ENCODE data around the gene ZNF219.

The ZNF219 gene

DNA sequence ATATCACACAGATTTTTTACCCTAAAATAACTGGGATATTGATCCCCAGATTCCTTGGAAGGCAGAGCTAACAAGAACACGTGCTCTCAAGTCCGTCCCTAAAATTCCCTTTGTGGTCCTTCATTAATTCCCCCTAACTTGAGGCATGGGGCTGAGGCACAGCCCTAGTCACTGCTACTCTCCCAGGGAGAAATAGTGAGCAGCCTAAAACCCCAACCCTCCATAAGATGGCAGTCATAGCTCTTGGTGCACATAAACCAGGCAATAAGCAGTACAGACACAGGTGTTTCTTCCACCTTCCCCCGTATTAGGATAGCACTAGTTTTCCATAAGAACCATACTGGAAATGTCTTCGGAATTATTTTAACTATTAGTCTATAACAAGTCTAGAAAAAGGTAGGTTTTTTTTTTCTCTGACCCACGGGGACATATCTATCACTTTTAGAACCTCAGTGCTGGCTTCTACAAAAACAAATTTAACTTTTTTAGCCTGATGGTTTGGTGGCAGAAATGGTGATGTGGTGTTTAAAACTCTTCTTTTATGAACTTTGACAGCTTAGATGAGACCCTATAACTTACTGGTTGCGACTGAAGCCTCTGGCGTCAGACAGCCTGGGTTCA, 31.5 kb downstream of the ZNF219 start:
- DNase-seq, result no peak

DNA sequence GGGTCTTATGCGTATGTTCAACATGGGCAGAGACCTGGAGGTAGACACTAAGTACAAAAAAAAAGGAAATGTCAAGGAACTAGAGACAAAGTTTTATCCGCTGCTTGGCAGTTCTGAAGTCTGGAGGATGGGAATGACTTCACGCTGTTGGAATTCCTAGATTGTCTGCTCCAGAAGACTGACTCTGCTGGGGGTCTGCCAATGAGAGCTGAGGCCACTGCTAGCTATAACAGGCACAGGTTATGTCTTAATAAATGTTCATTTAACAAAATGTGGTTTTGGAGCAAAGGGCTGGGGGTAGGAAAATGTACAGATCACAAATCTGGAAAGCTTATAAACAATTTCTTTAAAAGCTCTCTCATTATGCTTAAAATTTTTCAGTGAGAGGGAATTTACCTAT, 35.0 kb downstream of the ZNF219 start:
- DNase-seq, result no peak

DNA sequence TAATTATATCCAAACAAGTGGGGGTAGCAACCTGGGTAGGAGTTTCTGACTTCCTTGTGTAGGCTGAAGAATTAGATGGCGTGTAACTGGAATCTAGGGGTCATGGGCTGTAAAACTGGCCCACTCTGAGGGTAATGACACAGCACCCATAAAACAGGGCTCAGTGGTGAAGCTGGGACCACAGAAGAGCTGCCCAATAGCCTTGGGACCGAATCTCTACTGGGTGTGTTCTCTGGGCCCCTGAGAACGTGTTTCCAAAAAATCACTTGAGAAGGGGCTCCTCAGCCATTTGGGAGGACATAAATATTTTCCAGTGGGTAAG, 37.1 kb downstream of the ZNF219 start:
- no peak for DNase-seq

- DNase-seq, result no peak
Observed at GRCh38 chr14:21060614-21061346, 37.7 kb downstream of the ZNF219 start.

DNA sequence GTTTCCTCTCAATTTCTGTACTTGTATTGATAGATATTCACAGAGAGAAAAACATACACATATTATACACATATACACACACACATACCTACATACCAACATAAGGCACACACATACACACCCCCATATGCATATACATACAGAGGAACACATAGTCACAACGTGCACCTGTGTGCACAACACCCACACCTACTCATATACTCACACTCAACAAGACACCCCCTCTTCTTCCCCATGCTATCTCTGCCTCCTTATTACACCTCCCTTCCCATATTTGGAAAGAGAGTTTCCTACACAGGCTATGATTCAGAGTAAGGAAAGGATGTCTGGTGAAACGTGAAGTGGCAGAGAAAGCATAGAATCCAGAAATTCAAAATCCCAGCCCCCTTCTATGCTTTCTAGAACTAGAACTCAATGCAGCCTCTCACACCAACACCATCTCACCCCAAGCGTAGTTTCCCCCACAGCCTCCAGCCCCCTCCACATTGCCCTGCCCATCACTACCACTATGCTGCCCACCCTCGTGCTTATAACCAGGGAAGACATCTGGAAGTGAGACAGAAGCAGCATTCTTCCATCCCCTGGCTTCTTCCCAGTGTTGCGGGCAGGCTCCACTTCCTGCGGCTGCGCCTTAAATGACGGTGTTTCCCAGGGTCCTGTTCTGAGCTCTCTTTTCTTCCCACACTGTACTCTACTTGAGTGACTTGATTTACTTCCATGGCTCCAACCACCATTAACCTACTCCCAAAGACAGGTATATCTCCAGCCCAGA, 38.4 kb downstream of the ZNF219 start:
- DNase-seq, result no peak

DNA sequence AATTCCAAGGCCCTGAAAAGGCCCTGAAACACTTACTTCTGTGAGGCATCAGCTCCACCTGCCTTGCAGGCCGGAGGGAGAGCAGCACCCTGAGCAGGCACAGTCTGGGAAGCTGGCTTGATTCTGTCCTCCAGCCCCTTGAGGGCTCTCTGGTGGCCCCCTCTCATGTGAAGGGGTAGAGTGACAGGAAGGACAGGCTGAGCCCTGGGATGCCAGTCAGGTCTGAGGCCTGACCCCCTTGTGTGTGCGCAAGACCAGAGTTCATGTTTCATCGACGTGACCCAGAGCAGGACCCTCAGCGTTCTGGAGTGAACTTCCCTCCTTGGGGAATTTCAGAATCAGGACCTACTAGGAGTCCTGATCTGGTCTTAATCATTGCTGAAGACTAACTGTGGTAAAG, 39.6 kb downstream of the ZNF219 start:
- no peak for DNase-seq

DNA sequence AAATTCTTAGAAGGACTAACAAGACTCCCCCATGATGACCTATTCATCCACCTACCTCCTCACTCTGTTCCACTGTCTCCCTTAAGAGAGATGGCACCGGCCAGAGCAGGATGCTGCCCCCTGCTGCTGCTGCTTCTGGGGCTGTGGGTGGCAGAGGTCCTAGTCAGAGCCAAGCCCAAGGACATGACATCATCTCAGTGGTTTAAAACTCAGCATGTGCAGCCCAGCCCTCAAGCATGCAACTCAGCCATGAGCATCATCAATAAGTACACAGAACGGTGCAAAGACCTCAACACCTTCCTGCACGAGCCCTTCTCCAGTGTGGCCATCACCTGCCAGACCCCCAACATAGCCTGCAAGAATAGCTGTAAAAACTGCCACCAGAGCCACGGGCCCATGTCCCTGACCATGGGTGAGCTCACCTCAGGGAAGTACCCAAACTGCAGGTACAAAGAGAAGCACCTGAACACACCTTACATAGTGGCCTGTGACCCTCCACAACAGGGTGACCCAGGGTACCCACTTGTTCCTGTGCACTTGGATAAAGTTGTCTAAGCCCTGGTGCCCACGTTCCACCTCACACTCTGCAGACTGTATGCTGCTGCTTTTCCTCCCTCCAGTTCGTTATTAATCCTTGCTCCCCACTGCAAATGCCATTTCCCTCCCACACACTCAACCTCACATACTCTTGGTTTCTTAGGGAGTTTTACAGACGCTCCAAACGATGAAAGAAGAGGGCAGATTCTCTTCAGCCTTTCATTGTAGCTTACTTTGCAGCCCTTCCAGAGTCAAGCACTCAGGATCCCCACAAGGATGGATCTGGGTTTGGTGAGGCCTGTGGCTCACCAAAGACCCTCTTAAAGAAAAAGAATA, 40.4 kb downstream of the ZNF219 start, which contains the start of gene RNASE8:
Gene RNASE8, plus strand, starts transcription at position 20 of the 873 bp plus-strand sequence. Its CDS starts 71 bp downstream, at position 91.
- DNase-seq, result no peak

DNA sequence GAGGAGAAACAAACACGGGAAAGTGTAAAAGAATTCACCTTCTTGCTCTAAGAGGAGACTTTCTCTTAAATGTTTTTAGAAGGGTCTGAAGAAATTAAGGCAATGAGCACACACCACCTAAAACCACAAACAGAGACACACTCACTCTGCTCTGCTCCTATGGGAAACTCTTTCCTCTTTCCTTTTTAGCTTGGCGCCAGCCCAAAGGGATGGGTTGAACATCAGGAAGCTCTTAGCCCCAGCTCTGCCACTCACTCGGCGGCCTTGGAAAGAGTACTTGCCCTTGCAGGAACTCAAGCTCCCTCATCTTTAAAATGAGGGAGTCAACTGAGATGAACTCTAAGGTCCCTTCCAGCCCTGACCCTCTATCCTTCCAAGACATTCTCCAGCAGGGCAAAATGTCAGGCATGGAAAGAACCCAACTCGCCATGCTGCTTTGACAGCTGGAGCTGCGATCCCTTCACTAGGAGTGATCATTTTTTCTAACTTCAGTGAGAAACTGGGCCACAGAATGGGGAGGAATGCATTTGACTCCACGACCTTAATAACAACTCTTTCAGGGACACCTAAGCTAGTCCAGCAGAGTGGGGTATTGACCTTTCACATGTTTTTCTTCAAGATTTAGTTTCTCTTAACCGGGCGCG, 41.8 kb downstream of the ZNF219 start:
- peak; percentile 50 for DNase-seq

GRCh38 chr14:21055432-21056117, 42.9 kb downstream of the ZNF219 start:
- no peak for DNase-seq

GRCh38 chr14:21054768-21055145, 43.7 kb downstream of the ZNF219 start:
- no peak for DNase-seq

DNA sequence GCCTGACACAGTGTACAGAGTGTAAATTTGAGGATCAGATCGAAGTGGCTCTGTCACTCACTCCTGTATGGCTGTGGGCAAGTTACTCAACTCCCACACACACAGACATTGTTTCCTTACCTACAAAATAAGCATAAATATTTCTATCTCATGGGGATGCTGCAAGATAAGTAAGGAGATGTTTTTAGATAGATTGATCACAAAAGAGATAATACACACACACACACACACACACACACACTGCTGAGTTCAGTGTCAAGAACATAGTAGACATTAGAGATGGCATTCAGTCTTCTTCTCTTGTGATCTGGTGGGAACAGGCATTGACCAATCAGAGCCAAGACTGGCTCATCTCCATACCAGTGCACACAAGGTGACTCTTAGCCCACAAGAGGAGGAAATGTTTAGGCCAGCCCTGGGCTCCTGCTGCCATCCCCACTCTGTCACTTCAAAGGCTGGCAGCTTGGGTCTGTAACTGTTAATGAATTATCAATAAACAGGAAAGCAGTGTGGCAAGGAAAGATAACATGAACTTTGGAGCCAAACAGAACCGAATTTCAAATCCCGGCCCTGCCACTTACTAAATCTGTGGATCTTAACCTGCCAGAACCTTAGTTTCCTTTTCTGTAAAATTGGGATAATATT, 44.2 kb downstream of the ZNF219 start:
- DNase-seq, result no peak

GRCh38 chr14:21053184-21054122, 45.0 kb downstream of the ZNF219 start:
- no peak for DNase-seq

DNA sequence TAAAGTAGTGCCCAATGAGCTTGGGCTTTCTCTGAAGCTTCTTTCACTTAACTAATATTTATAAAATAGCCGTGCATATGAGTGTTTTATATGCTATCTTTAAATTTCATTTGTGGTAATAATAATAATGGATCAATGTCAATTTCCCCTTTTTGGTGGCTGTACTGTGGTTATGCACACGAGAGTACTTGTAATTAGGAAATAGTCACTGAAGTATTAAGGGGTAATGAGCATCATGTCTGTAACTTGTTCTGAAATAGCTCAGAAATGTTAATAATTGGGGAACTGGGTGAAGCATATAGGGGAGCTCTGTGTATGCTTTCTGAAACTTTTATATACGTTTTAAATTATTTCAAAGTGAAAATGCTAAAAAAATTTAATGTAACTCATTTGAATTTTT, 47.9 kb downstream of the ZNF219 start:
- DNase-seq, result no peak

- DNase-seq, result no peak
Observed at GRCh38 chr14:21049271-21049673, 49.2 kb downstream of the ZNF219 start.

- no peak for DNase-seq
Observed at GRCh38 chr14:21048638-21049037, 49.8 kb downstream of the ZNF219 start.

- DNase-seq, result no peak
Observed at GRCh38 chr14:21047378-21047781, 51.1 kb downstream of the ZNF219 start.

DNA sequence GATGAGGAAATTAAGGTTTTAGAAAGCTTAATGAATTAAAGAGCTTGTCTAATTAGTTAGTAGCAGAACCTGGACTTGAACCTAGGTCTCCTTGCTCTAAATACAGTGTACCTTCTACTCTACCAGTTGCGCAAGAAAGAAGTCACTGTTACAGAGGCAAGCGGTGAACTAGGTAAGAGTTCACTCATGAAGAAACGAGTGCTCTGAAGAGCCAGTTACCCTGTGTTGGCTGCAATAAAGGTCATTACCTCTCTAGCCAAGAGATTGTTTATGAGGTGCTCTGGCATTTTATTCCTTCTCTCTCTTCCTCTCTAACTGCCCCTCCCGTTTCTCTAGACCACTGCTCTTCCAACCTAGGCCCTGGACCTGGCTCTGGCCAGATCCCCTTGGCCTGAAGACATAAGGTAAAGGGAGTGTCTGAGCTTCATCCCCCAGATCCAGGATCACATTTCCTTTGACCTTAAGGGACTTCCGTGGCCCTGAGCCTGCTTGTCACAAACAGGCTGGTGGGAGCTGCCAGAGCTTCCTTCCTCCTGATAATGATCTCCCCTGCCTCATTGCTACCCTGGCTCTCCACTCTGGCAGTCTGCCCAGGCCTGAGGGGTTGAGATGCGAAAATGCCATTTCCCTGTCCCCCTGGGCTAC, 54.4 kb downstream of the ZNF219 start:
- DNase-seq, result no peak

- no peak for DNase-seq
Observed at GRCh38 chr14:21043387-21043973, 55.0 kb downstream of the ZNF219 start.

DNA sequence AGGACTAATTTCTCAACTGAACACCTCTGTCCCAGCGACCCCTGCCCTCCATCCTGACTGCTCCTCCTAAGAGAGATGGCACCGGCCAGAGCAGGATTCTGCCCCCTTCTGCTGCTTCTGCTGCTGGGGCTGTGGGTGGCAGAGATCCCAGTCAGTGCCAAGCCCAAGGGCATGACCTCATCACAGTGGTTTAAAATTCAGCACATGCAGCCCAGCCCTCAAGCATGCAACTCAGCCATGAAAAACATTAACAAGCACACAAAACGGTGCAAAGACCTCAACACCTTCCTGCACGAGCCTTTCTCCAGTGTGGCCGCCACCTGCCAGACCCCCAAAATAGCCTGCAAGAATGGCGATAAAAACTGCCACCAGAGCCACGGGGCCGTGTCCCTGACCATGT, 55.5 kb downstream of the ZNF219 start:
- no peak for DNase-seq

Measured in right hindlimb (tissue), 1 donor.